ENCODE measurements around the gene ZNF212.
"Not testable (repeated sequence)": the region's sequence is repeated elsewhere in the genome, so short reads cannot be mapped to it uniquely, and the experiment has no call there.

ZNF212 gene

DNA sequence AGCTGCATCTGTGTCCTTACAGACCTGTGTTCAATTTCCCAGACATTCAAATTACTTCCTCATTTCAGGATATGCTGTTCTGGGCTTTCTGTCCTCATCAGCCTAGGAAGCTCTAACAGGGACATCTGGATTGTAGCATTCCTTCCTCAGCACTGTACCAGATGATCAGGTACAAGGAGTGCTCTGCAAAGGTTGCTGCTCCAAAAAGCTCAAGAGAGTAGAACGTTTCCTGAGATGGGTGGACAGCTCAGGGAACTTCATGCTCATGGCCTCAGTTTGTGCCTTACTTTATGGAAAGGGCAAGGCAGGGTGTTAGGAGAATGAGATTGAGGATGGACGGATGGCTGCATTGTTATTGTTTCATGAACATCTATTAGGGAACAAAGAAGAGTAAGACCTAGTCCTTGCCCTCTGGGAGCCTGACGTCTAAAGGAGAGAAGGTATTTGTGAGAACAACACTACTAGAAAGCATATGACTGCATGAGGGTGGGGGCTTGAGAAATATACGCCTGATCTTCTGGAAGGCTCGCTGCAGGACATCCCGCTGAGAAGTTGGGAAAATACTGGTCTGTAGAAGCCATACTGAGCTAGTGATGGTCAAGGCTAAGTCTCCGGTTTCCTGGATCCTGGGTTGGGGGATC, 10.5 kb upstream of the ZNF212 start:
- no peak overlapping the region for H3K4me3 ChIP-seq (ENCODE audit: low read depth, low read length)
- CTCF ChIA-PET, result interaction anchor here (0.7 kb wide), 1 partner anchor 31 kb away, joined by 3 read pairs; no protein-coding TSS in a partner anchor
- H3K27ac ChIP-seq (ENCODE audit: extremely low read depth, low read depth, low read length), result no peak overlapping the region
- peaks cover 0 to 20% of the 10 kb centered on the region in 2 experiments; a peak in 1 of 3 replicates for H3K36me3 ChIP-seq (ENCODE audit: control insufficient read depth in 2 of 2, insufficient read depth in 1 of 2, low read length in 2 of 2)
- no peaks in the 10 kb centered on the region for H3K4me1 ChIP-seq (ENCODE audit: control insufficient read depth, insufficient read depth, low read length)
- TF ChIP-seq ZNF19 (tag by site-specific recombination; IDR thresholded peaks at IDR 0.05; ENCODE audit: low read depth), result no peak
- no peak for TF ChIP-seq ZBTB20 (tag by site-specific recombination; IDR thresholded peaks at IDR 0.05)
- TF ChIP-seq ZNF560 (tag by site-specific recombination; IDR thresholded peaks at IDR 0.05; ENCODE audit: borderline replicate concordance), result no peak
- no peak for TF ChIP-seq ZNF626 (tag by site-specific recombination; IDR thresholded peaks at IDR 0.05)
- TF ChIP-seq ZNF776 (tag by site-specific recombination; IDR thresholded peaks at IDR 0.05; ENCODE audit: borderline replicate concordance), result no peak
- TF ChIP-seq ZNF133 (tag by site-specific recombination; IDR thresholded peaks at IDR 0.05), result no peak
- TF ChIP-seq ZNF121 (tag by site-specific recombination; IDR thresholded peaks at IDR 0.05), result no peak
- TF ChIP-seq ZNF707 (tag by site-specific recombination; IDR thresholded peaks at IDR 0.05), result peak; percentile 54; the same call in 1 of the 2 replicates
- TF ChIP-seq ZNF600 (tag by site-specific recombination; IDR thresholded peaks at IDR 0.05), result 0 out of 2 replicates have a peak, but pooled peaks have one; percentile 37
- TF ChIP-seq ZBTB17 (tag by site-specific recombination; IDR thresholded peaks at IDR 0.05), result peak; percentile 66
- H3K9me3 ChIP-seq (ENCODE audit: control insufficient read depth, insufficient read depth, low read depth, low read length), result no peaks in the 10 kb centered on the region
- POLR2A ChIA-PET, result interaction anchor here (0.6 to 1.8 kb wide), 4 partner anchors 8 to 18 kb away, joined by 3 to 6 read pairs (median 4); no protein-coding TSS in a partner anchor

DNA sequence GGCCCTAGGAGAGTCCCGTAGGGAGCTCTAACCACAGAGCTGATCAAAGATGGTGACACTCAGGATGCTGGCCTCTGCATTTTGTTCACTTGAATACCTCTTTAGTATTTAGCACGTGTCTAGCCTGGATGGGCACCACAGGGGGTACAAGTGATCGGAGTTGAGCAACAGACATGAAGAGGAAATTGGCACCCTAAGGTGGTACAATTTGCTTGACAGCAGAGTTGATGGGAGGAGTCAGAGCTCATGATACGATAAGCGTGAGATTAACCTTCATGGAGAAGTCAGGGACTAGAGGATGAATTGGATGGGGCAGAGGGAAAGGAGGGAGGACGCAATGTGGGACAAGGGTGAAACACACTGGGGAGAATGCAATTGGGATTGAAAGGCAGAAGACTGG, 9.9 kb upstream of the ZNF212 start:
- no peaks in the 10 kb centered on the region for H3K9me3 ChIP-seq (ENCODE audit: control insufficient read depth, insufficient read depth, low read depth, low read length)
- no peak overlapping the region for H3K27ac ChIP-seq (ENCODE audit: extremely low read depth, low read depth, low read length)
- TF ChIP-seq ZNF423 (tag by site-specific recombination; IDR thresholded peaks at IDR 0.05) (0 out of 2 replicates have a peak, but pooled peaks have one; percentile 50), ZIC2 (tag by site-specific recombination; IDR thresholded peaks at IDR 0.05) (peak; percentile 48), GLIS1 (tag by site-specific recombination; IDR thresholded peaks at IDR 0.05) (no peak)
- ChIA-PET CTCF (interaction anchor here (0.5 kb wide), 1 partner anchor 598 kb away, joined by 7 read pairs; no protein-coding TSS in a partner anchor), POLR2A (interaction anchor here (0.6 to 0.9 kb wide), 3 partner anchors 15 to 18 kb away, joined by 3 to 6 read pairs (median 4); no protein-coding TSS in a partner anchor)
- H3K4me3 ChIP-seq (ENCODE audit: low read depth, low read length), result no peak overlapping the region
- no peaks in the 10 kb centered on the region for H3K4me1 ChIP-seq (ENCODE audit: control insufficient read depth, insufficient read depth, low read length)
- peaks cover 0 to 15% of the 10 kb centered on the region in 2 experiments; a peak in 1 of 3 replicates for H3K36me3 ChIP-seq (ENCODE audit: control insufficient read depth in 2 of 2, insufficient read depth in 1 of 2, low read length in 2 of 2)

DNA sequence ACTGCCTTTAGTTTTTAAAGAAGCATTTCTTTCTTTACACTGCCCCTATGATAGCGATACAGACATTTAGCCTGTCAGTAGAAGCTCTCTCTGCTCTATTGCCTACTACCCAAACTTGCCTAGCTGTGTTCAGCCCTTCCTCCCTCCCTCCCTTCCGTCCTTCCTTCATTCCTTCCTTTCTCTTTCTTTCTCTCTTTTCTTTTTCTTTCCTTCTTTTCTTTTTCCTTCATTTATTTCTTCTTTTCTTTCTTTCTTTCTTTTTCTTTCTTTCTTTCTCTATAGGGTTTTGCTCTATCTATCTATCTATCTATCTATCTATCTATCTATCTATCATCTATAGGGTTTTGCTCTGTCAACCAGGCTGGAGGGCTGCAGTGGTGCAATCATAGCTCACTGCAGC, 7.1 kb upstream of the ZNF212 start:
- POLR2A ChIA-PET, result interaction anchor here (0.7 to 1.4 kb wide), 2 partner anchors 37 to 85 kb away, joined by 3 read pairs; partner anchors contain the start of genes ZNF282 and ZNF398
- no peak for TF ChIP-seq MEIS1 (CRISPR knock-in tag; IDR thresholded peaks at IDR 0.05; ENCODE audit: borderline replicate concordance)
- no peak for TF ChIP-seq HOXC10 (CRISPR knock-in tag; IDR thresholded peaks at IDR 0.05)
- TF ChIP-seq SCRT2 (tag by site-specific recombination; IDR thresholded peaks at IDR 0.05), result no peak
- peak; percentile 95 for TF ChIP-seq ZNF366 (tag by site-specific recombination; conservative IDR thresholded peaks at IDR 0.05)

DNA sequence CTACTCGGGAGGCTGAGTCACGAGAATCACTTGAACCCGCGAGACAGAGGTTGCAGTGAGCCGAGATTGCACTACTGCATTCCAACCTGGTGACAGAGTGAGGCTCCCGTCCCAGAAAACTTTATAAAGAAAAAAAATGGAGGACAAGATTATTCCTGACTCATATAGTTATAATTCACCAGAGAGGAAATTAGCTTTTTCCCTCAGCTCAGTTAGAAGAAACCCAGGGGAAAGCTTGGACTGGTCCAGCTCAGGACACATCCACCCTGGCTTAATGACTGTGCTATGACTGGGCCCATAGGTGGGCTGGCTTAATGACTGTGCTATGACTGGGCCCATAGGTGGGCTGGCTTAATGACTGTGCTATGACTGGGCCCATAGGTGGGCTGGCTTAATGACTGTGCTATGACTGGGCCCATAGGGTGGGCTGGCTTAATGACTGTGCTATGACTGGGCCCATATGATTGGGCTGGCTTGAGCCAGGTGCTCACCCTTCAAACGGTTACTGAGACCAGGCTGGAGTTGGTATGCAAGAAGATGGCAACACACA, 5.7 kb upstream of the ZNF212 start:
- H3K4me1 ChIP-seq (ENCODE audit: control insufficient read depth, insufficient read depth, low read length); H3K9me3 ChIP-seq (ENCODE audit: control insufficient read depth, insufficient read depth, low read depth, low read length); H3K27ac ChIP-seq (ENCODE audit: extremely low read depth, low read depth, low read length); H3K4me3 ChIP-seq (ENCODE audit: low read depth, low read length); POLR2A ChIA-PET; H3K36me3 ChIP-seq (ENCODE audit: control insufficient read depth in 2 of 2, insufficient read depth in 1 of 2, low read length in 2 of 2): not testable (repeated sequence)
- TF ChIP-seq ZNF629 (tag by site-specific recombination; IDR thresholded peaks at IDR 0.05) (peak; percentile 24; the same call in 1 of the 2 replicates), GFI1B (tag by site-specific recombination; IDR thresholded peaks at IDR 0.05) (0 out of 2 replicates have a peak, but pooled peaks have one; percentile 48)
- CTCF ChIA-PET, result interaction anchor here (0.7 kb wide), 2 partner anchors 8 to 237 kb away, joined by 3 read pairs; no protein-coding TSS in a partner anchor

More for the DNA sequence above, 7.1 kb upstream of the ZNF212 start:
- H3K4me1 ChIP-seq (ENCODE audit: control insufficient read depth, insufficient read depth, low read length), result no peaks in the 10 kb centered on the region
- no peaks in the 10 kb centered on the region for H3K36me3 ChIP-seq (ENCODE audit: control insufficient read depth in 2 of 2, insufficient read depth in 1 of 2, low read length in 2 of 2)
- no peak overlapping the region for H3K4me3 ChIP-seq (ENCODE audit: low read depth, low read length)
- H3K9me3 ChIP-seq (ENCODE audit: control insufficient read depth, insufficient read depth, low read depth, low read length), result no peaks in the 10 kb centered on the region
- no peak overlapping the region for H3K27ac ChIP-seq (ENCODE audit: extremely low read depth, low read depth, low read length)
- CTCF ChIA-PET, result interaction anchor here (0.5 to 0.6 kb wide), 2 partner anchors 25 to 172 kb away, joined by 3 read pairs; no protein-coding TSS in a partner anchor

Measured in HEK293 (cell line).